PFSK-1 (cell line): ENCODE data around the gene ODR4.

Experiments used
- FOXP2 ChIP-seq: optimal IDR thresholded peaks from 2 replicates; pipeline ENCODE3; 2011; ENCODE audit warnings: borderline replicate concordance, control low read depth, inconsistent platforms; ENCODE audit not compliant: insufficient read depth; ENCODE audit errors: extremely low read length, extremely low read depth
- POLR2AphosphoS5 ChIP-seq: IDR thresholded peaks from 2 replicates; pipeline ENCODE4 v1.6.1; 2012; ENCODE audit warnings: low read depth, mild to moderate bottlenecking, control low read depth, low read length, moderate library complexity
- REST ChIP-seq, 2 experiments: IDR thresholded peaks; 2 replicates each; pipeline versions ENCODE4 v1.6.1 to v1.8.0; 2011 to 2012; ENCODE audit warnings: low read depth in 2 of 2, low read length in 2 of 2, control low read depth in 1 of 2, inconsistent platforms in 1 of 2, mild to moderate bottlenecking in 1 of 2, moderate library complexity in 1 of 2; ENCODE audit not compliant: insufficient read depth in 1 of 2
- SIN3A ChIP-seq: IDR thresholded peaks from 2 replicates; pipeline ENCODE4 v1.6.1; 2012; ENCODE audit warnings: mild to moderate bottlenecking, low read length, moderate library complexity, borderline replicate concordance; ENCODE audit not compliant: insufficient read depth
- TAF1 ChIP-seq: IDR thresholded peaks from 2 replicates; pipeline ENCODE4 v1.6.1; 2012; ENCODE audit warnings: low read length, control low read depth, borderline replicate concordance; ENCODE audit not compliant: insufficient read depth

- TF ChIP-seq SIN3A: no peak
- no peak for TF ChIP-seq POLR2AphosphoS5
- no peak for TF ChIP-seq TAF1
- no peak for TF ChIP-seq REST (IDR thresholded peaks at IDR 0.05; ENCODE audit: insufficient read depth in 1 of 2, low read depth in 2 of 2, low read length in 2 of 2)
- TF ChIP-seq FOXP2: no peak
Measured at GRCh38 chr1:186429017-186429416, 53.4 kb downstream of the ODR4 start.
